ENCODE measurements around the gene SLC16A1.
"Not testable (repeated sequence)": the region's sequence is repeated elsewhere in the genome, so short reads cannot be mapped to it uniquely, and the experiment has no call there.

Gene SLC16A1

GRCh38 chr1:112961072-112961471, 5.1 kb upstream of the SLC16A1 start:
- FAIRE-seq: no peak

GRCh38 chr1:112960384-112960783, 4.4 kb upstream of the SLC16A1 start:
- no peak for FAIRE-seq

- FAIRE-seq: not testable (repeated sequence)
Measured at GRCh38 chr1:112958236-112958635, 2.2 kb upstream of the SLC16A1 start.

- FAIRE-seq: no peak
Measured at GRCh38 chr1:112957133-112957812, 1.3 kb upstream of the SLC16A1 start.

GRCh38 chr1:112956544-112957132, 642 bp upstream of the SLC16A1 start:
- FAIRE-seq: no peak

- FAIRE-seq: no peak
Measured at GRCh38 chr1:112954945-112955772, 837 bp downstream of the SLC16A1 start.

GRCh38 chr1:112954017-112954650, 1.9 kb downstream of the SLC16A1 start:
- no peak for FAIRE-seq

GRCh38 chr1:112950426-112950825, 5.6 kb downstream of the SLC16A1 start:
- FAIRE-seq: no peak

- FAIRE-seq: no peak
Measured at GRCh38 chr1:112946683-112947082, 9.3 kb downstream of the SLC16A1 start.

GRCh38 chr1:112939810-112940209, 16.2 kb downstream of the SLC16A1 start:
- FAIRE-seq: no peak

GRCh38 chr1:112938210-112938609, 17.8 kb downstream of the SLC16A1 start:
- no peak for FAIRE-seq

- no peak for FAIRE-seq
Measured at GRCh38 chr1:112937495-112937894, 18.5 kb downstream of the SLC16A1 start.

- no peak for FAIRE-seq
Measured at GRCh38 chr1:112937070-112937469, 18.9 kb downstream of the SLC16A1 start.

- FAIRE-seq: no peak
Measured at GRCh38 chr1:112935461-112936111, 20.4 kb downstream of the SLC16A1 start.

GRCh38 chr1:112934577-112934976, 21.4 kb downstream of the SLC16A1 start:
- no peak for FAIRE-seq

- FAIRE-seq: no peak
Measured at GRCh38 chr1:112933820-112934571, 22.0 kb downstream of the SLC16A1 start.

- no peak for FAIRE-seq
Measured at GRCh38 chr1:112929979-112930378, 26.0 kb downstream of the SLC16A1 start.

- FAIRE-seq: no peak
Measured at GRCh38 chr1:112927462-112927990, 28.5 kb downstream of the SLC16A1 start.

- no peak for FAIRE-seq
Measured at GRCh38 chr1:112926858-112927257, 29.1 kb downstream of the SLC16A1 start.

- no peak for FAIRE-seq
Measured at GRCh38 chr1:112925015-112925414, 31.0 kb downstream of the SLC16A1 start.

- no peak for FAIRE-seq
Measured at GRCh38 chr1:112923959-112924349, 32.0 kb downstream of the SLC16A1 start.

Measured in A204.1 (cell line).